ENCODE measurements around the gene ZFP69B. TPM values are rescaled to one million over a fixed set of nuclear protein-coding genes. Genes with fewer than 3 reads are reported as not detected.
"Not testable (repeated sequence)": the region's sequence is repeated elsewhere in the genome, so short reads cannot be mapped to it uniquely, and the experiment has no call there.

Gene ZFP69B
- total RNA-seq, 1 experiment from 2014 or later = 11.1 TPM

- Histone ChIP-seq H4K20me1 (ENCODE audit: insufficient read depth, low read depth, low read length) (no peaks in the 10 kb centered on the region), H3K4me2 (ENCODE audit: low read depth, low read length, poor library complexity, severe bottlenecking) (peak overlapping the region; percentile 74), H3K36me3 (ENCODE audit: insufficient read depth, low read length) (peaks cover 46% of the 10 kb centered on the region), H2AFZ (ENCODE audit: low read length) (no peak overlapping the region), H3K27ac (ENCODE audit: low read length) (peak overlapping the region; percentile 27), H3K4me1 (ENCODE audit: low read length) (peaks cover 21% of the 10 kb centered on the region), H3K9ac (ENCODE audit: low read length) (peak overlapping the region; percentile 89), H3K4me3 (ENCODE audit: low read length) (peak overlapping the region; percentile 84), H3K27me3 (ENCODE audit: low read length) (no peaks in the 10 kb centered on the region), H3K9me2 (replicated peaks; ENCODE audit: insufficient read depth, low read length) (no peaks in the 10 kb centered on the region), H3K9me3 (ENCODE audit: low read length) (peaks cover 13% of the 10 kb centered on the region), H3K79me2 (ENCODE audit: low read length) (peaks cover 15% of the 10 kb centered on the region)
- DNase-seq = no peak
These were observed 28.0 kb downstream of the ZFP69B start for GRCh38 chr1:40478276-40478675.

DNA sequence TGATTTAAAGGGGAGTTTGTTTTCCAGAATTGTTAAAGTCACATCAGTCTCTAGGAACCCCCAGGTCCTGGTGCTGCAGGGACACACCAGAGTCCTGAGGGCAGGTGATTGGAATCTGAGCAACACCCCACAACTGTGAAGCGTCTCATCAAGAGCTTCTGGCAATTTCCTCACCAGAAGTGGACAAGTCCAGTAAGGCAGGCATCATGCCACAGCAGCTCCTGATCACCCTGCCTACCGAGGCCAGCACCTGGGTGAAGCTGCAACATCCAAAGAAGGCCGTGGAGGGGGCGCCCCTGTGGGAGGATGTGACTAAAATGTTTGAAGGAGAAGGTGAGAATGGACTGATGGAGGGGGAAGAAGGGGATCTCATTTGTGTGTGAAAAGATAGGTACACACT lies 28.9 kb downstream of the ZFP69B start:
- peaks cover 15% of the 10 kb centered on the region for H3K79me2 ChIP-seq (ENCODE audit: low read length)
- no peaks in the 10 kb centered on the region for H4K20me1 ChIP-seq (ENCODE audit: insufficient read depth, low read depth, low read length)
- H3K9ac ChIP-seq (ENCODE audit: low read length) = peak overlapping the region; percentile 12; the same call in 1 of the 2 replicates
- peaks cover 52% of the 10 kb centered on the region for H3K36me3 ChIP-seq (ENCODE audit: insufficient read depth, low read length)
- H3K27ac ChIP-seq (ENCODE audit: low read length) = peak overlapping the region; percentile 27; the same call in 1 of the 2 replicates
- H3K9me3 ChIP-seq (ENCODE audit: low read length) = peaks cover 16% of the 10 kb centered on the region
- H2AFZ ChIP-seq (ENCODE audit: low read length) = no peak overlapping the region
- peak overlapping the region; percentile 74 for H3K4me2 ChIP-seq (ENCODE audit: low read depth, low read length, poor library complexity, severe bottlenecking)
- H3K4me3 ChIP-seq (ENCODE audit: low read length) = peak overlapping the region; percentile 84; the same call in 1 of the 2 replicates
- peaks cover 21% of the 10 kb centered on the region for H3K4me1 ChIP-seq (ENCODE audit: low read length)
- H3K9me2 ChIP-seq (replicated peaks; ENCODE audit: insufficient read depth, low read length) = no peaks in the 10 kb centered on the region
- no peaks in the 10 kb centered on the region for H3K27me3 ChIP-seq (ENCODE audit: low read length)
- no peak for DNase-seq

DNA sequence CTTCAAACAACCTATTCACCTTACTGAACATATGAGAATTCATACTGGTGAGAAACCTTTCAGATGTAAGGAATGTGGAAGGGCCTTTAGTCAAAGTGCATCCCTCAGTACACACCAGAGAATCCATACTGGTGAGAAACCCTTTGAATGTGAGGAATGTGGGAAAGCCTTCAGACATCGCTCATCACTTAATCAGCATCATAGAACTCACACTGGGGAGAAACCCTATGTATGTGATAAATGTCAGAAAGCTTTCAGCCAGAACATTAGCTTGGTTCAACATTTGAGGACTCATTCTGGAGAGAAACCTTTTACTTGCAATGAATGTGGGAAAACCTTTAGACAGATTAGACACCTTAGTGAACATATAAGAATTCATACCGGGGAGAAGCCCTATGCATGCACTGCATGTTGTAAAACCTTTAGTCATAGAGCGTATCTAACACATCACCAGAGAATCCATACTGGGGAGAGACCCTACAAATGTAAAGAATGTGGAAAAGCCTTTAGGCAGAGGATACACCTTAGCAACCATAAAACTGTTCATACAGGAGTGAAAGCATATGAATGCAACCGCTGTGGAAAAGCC lies 45.1 kb downstream of the ZFP69B start:
- Histone ChIP-seq H3K4me3 (ENCODE audit: low read length) (no peak overlapping the region), H3K79me2 (ENCODE audit: low read length) (no peaks in the 10 kb centered on the region; the same call in 1 of the 2 replicates), H3K27me3 (ENCODE audit: low read length) (no peaks in the 10 kb centered on the region), H3K9me3 (ENCODE audit: low read length) (peaks cover 49% of the 10 kb centered on the region), H3K27ac (ENCODE audit: low read length) (no peak overlapping the region), H4K20me1 (ENCODE audit: insufficient read depth, low read depth, low read length) (no peaks in the 10 kb centered on the region), H3K36me3 (ENCODE audit: insufficient read depth, low read length) (peaks cover 59% of the 10 kb centered on the region), H2AFZ (ENCODE audit: low read length) (no peak overlapping the region), H3K4me2 (ENCODE audit: low read depth, low read length, poor library complexity, severe bottlenecking) (no peak overlapping the region), H3K9me2 (replicated peaks; ENCODE audit: insufficient read depth, low read length) (no peaks in the 10 kb centered on the region), H3K4me1 (ENCODE audit: low read length) (no peaks in the 10 kb centered on the region), H3K9ac (ENCODE audit: low read length) (no peak overlapping the region)
- no peak for DNase-seq

- H4K20me1 ChIP-seq (ENCODE audit: insufficient read depth, low read depth, low read length); H3K4me1 ChIP-seq (ENCODE audit: low read length); H3K9me2 ChIP-seq (replicated peaks; ENCODE audit: insufficient read depth, low read length); H3K4me3 ChIP-seq (ENCODE audit: low read length); H3K9ac ChIP-seq (ENCODE audit: low read length); H3K27me3 ChIP-seq (ENCODE audit: low read length); DNase-seq; H3K36me3 ChIP-seq (ENCODE audit: insufficient read depth, low read length); H3K27ac ChIP-seq (ENCODE audit: low read length); H3K79me2 ChIP-seq (ENCODE audit: low read length); H3K4me2 ChIP-seq (ENCODE audit: low read depth, low read length, poor library complexity, severe bottlenecking); H2AFZ ChIP-seq (ENCODE audit: low read length): not testable (repeated sequence)
- peaks cover 32% of the 10 kb centered on the region for H3K9me3 ChIP-seq (ENCODE audit: low read length)
These were observed 52.4 kb downstream of the ZFP69B start for GRCh38 chr1:40502651-40503050.

- peak overlapping the region; percentile 89 for H3K9ac ChIP-seq (ENCODE audit: low read length)
These were observed 57.7 kb downstream of the ZFP69B start for GRCh38 chr1:40507973-40508372.

DNA sequence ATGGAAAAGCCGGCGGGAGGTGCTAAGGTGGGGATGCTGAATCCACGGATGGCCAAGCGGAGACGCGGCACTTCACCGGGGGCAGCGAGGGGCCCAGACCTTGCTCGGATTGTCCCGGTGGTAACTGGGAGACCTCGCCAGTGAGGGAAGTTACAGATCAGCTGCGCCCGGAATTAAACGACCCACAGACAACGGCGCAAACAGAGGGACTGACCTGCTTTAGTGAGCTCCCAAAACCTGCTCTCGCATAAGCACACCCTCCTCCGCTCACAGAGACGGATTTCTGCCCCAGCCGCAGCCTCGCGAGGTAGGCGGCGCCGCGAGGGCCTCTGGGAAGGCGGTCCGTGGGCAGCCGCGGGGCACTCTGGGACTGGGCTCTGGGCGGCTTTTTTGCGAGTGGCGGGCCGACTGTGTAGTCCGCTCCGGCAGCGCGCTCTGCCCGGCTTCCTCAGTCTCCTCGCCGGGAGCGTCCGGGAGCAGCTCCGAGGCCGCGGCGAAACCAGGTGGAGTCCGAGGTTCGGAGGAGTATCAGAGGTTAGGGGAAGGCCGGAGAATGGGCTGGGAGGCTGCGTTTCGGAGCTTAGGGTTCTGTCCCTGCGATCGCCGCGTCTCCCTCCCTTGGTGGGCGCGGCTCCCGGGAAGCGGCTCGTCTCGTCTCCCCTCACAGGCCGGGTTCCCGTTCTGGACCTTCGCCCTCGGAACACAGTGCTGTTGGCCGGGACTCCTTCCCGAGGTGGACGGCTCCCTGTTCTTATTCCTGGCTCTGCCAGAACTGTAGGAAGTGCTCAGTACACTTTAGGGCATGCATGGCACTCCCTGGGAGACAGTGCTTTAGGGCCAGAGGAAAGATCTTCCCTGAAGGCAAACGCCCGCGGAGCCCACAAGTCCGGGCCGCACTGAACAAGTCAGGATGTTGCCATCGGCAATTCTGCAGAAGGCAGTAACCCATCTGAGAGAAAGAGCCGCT lies 58.4 kb downstream of the ZFP69B start, which contains the start of gene EXO5:
TSS of gene EXO5 (plus strand) at position 393 of the 967 bp plus-strand sequence. CDS start 5,778 bp downstream, outside the sequence.
- Histone ChIP-seq H3K27ac (ENCODE audit: low read length) (peak within 1 kb of the TSS; percentile 49; the same call in 1 of the 2 replicates), H3K4me1 (ENCODE audit: low read length) (peaks cover 15% of the 10 kb centered on the region), H3K79me2 (ENCODE audit: low read length) (peaks cover 16% of the 10 kb centered on the region), H3K9me2 (replicated peaks; ENCODE audit: insufficient read depth, low read length) (no peaks in the 10 kb centered on the region), H3K9ac (ENCODE audit: low read length) (peak within 1 kb of the TSS; percentile 89), H2AFZ (ENCODE audit: low read length) (peak within 1 kb of the TSS; percentile 98), H3K4me3 (ENCODE audit: low read length) (peak within 1 kb of the TSS; percentile 93), H3K9me3 (ENCODE audit: low read length) (peaks cover 33% of the 10 kb centered on the region), H3K27me3 (ENCODE audit: low read length) (no peaks in the 10 kb centered on the region), H3K4me2 (ENCODE audit: low read depth, low read length, poor library complexity, severe bottlenecking) (peak within 1 kb of the TSS; percentile 92), H3K36me3 (ENCODE audit: insufficient read depth, low read length) (peaks cover 17% of the 10 kb centered on the region), H4K20me1 (ENCODE audit: insufficient read depth, low read depth, low read length) (no peaks in the 10 kb centered on the region)
- peak; percentile 94 for DNase-seq

More at GRCh38 chr1:40507973-40508372, 57.7 kb downstream of the ZFP69B start:
- Histone ChIP-seq H3K4me2 (ENCODE audit: low read depth, low read length, poor library complexity, severe bottlenecking) (peak overlapping the region; percentile 92), H3K27ac (ENCODE audit: low read length) (peak overlapping the region; percentile 49; the same call in 1 of the 2 replicates), H3K4me3 (ENCODE audit: low read length) (peak overlapping the region; percentile 93), H3K36me3 (ENCODE audit: insufficient read depth, low read length) (peaks cover 17% of the 10 kb centered on the region), H2AFZ (ENCODE audit: low read length) (peak overlapping the region; percentile 98; the same call in 1 of the 2 replicates), H3K4me1 (ENCODE audit: low read length) (peaks cover 15% of the 10 kb centered on the region), H4K20me1 (ENCODE audit: insufficient read depth, low read depth, low read length) (no peaks in the 10 kb centered on the region), H3K27me3 (ENCODE audit: low read length) (no peaks in the 10 kb centered on the region), H3K79me2 (ENCODE audit: low read length) (peaks cover 16% of the 10 kb centered on the region), H3K9me3 (ENCODE audit: low read length) (peaks cover 39% of the 10 kb centered on the region), H3K9me2 (replicated peaks; ENCODE audit: insufficient read depth, low read length) (no peaks in the 10 kb centered on the region)
- DNase-seq = no peak
